GM12873 (cell line): Measurements from ENCODE around the gene VAV2.

Source experiments
- TF ChIP-seq, protein P1 (sequence below): IDR thresholded peaks from 2 replicates; pipeline ENCODE4 v1.5.1; 2012; ENCODE audit warnings: low read depth, mild to moderate bottlenecking, moderate library complexity, low read length, control low read depth; ENCODE audit not compliant: insufficient read depth; ENCODE audit errors: missing control alignments

The VAV2 gene

DNA sequence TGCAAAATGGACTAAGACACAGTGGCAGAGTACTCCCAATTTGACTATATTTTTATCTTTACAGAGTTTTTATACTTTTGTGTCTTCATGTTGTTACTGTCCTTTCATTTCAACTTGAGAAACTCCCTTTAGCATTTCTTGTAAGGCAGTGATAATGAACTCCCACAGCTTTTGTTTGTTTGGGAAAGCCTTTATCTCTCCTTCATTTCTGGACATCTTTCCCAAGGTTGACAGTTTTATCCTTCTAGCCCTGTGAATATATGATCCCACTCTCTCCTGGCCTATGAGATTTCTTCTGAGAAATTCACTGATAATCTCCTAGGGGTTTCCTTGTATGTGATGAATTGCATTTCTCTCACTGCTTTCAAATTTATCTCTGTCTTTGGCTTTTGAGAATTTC lies 244.8 kb downstream of the VAV2 start:
- TF ChIP-seq, protein P1, sequence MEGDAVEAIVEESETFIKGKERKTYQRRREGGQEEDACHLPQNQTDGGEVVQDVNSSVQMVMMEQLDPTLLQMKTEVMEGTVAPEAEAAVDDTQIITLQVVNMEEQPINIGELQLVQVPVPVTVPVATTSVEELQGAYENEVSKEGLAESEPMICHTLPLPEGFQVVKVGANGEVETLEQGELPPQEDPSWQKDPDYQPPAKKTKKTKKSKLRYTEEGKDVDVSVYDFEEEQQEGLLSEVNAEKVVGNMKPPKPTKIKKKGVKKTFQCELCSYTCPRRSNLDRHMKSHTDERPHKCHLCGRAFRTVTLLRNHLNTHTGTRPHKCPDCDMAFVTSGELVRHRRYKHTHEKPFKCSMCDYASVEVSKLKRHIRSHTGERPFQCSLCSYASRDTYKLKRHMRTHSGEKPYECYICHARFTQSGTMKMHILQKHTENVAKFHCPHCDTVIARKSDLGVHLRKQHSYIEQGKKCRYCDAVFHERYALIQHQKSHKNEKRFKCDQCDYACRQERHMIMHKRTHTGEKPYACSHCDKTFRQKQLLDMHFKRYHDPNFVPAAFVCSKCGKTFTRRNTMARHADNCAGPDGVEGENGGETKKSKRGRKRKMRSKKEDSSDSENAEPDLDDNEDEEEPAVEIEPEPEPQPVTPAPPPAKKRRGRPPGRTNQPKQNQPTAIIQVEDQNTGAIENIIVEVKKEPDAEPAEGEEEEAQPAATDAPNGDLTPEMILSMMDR = no peak

DNA sequence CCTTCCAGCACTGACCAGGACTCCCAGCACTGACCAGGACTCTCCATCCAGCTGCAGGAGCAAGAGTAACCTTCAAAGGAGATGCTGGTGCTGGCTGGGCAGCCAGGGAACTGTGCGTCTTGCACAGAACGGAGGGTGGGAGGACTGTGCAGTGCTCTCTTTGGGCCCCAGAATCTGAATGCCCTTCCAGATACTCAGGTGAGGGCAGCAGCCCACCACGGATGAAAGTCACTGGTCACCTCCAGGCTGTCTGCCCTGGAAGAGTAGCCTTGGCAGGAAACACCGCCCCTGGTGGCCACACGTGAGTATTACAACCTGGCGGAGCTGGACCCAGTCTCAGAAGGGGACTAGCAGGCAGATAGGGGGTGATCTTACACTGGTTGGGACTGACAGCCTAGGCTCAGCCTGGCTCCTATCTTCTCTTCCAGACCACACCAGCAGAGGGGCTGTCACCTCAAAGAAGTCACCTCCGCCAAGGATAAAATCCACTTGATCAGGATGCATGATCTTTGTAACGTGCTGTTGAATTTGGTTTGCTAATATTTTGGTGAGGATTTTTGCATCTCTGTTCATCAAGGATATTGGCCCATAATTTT lies 249.2 kb downstream of the VAV2 start:
- TF ChIP-seq, protein P1 = peak; percentile 99

DNA sequence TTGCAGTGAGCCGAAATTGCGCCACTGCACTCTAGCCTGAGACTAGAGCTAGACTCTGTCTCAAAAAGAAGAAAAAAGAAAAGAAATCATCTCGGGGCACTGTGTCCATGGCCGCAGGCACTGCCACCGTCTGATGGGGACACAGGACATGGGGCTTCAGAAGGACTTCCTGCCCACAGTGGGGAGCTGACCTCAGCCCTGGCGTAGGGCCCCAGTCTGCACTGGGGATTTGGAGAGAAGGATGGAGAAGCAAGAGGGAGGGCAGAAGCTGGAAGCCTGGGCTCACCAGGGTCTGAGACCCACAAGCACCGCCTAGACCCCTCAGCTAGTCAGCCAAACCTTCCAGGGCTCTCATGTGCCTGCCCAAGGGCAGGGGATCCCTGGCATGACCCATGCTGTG lies 249.9 kb downstream of the VAV2 start:
- TF ChIP-seq, protein P1 = no peak

DNA sequence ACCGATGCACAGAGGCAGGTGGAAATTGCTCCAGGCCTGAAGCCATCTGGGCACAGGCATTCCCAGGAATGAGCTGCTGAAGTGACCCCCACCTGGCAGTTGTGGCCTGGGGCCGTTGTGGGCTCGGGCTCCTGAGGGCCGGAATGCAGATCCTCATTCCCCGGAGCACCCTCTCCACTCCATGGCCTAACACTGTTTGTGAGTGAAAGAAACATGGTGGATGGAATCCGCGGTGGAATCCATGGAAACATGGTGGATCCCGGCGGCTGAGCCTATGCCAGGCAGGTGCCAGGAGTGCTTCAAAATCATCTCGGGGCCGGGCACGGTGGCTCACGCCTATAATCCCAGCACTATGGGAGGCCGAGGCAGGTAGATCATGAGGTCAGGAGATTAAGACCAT lies 250.4 kb downstream of the VAV2 start:
- TF ChIP-seq, protein P1 = no peak

DNA sequence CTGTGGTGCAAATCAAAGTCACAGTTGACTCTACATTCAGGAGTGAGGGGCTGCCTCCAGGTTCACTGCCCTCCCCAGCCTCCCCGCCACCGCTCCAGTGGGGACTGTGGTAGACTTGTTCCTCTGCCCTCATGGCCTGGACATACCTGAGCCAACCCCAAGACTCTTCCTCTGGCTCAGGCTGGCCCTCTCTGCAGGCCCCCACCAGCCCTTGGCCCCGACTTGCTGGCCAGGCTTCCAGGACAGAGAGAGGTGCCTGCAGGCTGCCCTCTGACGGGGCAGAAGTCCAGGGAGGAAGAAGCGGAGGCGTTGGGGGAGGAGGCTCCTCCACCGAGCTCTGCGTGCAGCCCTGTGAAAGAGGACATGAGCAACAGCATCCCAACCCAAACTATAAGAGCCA lies 251.2 kb downstream of the VAV2 start:
- TF ChIP-seq, protein P1 = no peak

DNA sequence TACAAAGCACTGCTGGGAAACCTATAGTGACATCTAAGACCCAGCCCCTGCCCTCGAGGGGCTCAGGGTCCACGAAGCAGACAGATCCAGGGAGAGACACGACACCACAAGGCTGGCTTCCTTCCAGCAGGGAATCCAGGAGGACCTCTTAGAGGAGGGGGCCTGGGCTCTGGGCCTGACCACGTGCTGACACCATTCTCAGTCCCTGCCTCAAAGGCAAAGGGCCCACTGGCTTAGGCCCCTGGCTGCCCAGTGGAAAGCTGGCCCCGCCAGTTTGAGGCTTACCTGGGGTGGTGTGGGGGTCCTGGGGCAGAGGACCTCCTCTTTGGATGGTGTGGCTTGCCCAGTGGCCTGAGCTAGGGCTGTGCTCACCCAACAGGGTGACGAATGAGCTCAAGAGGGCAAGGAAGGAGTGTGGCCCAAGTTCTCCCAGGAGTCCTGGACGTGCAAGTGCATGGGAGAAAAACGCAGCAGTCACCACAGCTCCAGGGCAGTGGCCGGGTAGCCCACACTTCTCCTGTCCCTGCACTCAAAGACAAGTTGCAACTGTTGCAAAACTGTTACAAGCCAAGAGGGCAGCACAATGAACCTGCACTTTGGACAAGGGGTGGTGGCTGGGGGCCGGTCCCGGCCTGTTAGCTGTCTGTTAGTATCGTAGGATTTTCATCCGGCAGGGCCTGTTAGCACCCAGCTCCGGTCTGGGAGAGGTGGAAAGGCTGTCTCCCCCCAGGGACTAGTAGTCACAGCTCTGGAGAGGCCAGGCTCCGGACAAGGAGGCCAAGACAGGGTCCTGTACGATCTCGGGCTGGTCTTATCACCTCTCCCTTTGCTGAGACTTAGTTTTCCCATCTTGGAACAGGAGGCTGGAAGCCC lies 252.5 kb downstream of the VAV2 start:
- TF ChIP-seq, protein P1 = no peak

DNA sequence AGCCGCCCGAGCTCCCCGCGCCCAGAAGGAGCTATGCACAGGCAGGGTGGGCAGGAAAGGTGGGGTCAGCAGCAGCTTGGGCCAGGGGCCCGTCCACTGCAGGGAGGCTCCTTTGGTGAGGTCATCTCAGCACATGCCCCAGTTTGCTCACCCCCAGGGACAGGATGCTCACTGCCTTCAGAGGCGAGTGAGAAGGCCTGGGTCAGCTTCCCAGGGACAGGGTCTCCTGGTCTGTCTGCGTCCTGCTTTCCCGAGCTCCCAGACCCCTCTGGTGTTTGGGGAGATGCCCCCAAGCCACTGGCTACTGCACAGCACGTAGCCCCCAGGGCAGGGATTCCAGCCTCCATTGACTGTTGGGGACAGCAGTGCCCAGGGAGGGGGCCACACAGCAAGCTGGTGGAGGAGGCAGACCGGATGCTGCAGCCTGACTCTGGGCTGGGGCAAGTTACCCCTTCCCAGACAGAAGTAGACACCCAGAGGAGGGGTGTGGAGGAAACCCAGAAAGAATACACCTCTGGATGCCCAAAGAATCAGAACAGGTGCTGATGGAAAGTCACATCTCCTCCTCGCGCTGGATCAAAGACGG lies 253.4 kb downstream of the VAV2 start:
- TF ChIP-seq, protein P1 = no peak
